Activated CD4-positive, CD25-positive, alpha-beta regulatory T cell treated with anti-CD3 and anti-CD28 coated beads, Interleukin-2, amount 50 U/mL, for 72 hours (primary cell): ENCODE results near the gene CHIA.

Experiments
- DNase-seq: peaks from one replicate; pipeline ENCODE4 v3.0.0; 2021

CHIA gene

DNA sequence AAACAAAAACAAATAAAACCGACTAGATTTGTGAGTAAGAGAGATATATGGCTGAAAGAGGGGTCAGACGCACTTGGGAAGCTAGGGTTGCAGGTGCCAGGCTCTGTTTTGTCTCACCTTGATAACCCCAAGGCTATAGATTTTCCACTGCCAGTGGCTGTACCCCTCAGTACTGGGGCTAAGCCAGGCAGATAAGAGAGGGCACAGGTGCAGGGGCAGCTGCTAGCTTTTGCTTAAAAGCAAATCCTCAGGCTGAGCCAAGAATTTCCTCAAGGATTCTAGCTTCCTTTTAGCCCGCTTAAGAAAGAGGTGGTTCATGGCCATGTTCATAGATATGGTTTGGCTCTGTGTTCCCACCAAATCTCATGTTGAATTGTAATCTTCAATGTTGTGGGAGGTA, 79.0 kb downstream of the CHIA start:
- DNase-seq, result no peak
